Amniotic epithelial cell (primary cell): ENCODE measurements around the gene CCDC178.
A peak's percentile ranks its signal among the peaks of the same experiment; 100 is the strongest.
"Not testable (repeated sequence)": the region's sequence is repeated elsewhere in the genome, so short reads cannot be mapped to it uniquely, and the experiment has no call there.

Source experiments
- DNase-seq: peaks from one replicate; pipeline ENCODE4 v3.0.0-alpha.2; 2010; ENCODE audit warnings: low read depth

Gene CCDC178

DNA sequence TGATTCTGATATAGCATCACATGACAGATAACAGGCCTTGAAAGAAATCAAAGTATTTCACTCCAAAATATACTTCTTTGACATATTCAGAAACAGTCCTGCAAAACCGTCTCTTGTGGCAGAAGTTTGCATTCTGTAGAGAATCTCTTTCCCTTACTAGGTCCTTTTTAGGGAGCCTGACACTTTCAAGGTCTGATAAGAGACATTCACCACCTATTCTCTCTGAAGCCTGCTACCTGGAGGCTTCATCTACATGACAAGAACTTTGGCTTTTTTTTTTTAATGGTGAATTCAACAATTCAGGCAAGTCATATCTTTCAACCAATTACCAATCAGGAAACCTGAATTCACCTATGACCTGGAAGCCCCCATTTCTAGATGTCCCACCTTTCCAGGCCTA, 83.8 kb downstream of the CCDC178 start:
- no peak for DNase-seq

DNA sequence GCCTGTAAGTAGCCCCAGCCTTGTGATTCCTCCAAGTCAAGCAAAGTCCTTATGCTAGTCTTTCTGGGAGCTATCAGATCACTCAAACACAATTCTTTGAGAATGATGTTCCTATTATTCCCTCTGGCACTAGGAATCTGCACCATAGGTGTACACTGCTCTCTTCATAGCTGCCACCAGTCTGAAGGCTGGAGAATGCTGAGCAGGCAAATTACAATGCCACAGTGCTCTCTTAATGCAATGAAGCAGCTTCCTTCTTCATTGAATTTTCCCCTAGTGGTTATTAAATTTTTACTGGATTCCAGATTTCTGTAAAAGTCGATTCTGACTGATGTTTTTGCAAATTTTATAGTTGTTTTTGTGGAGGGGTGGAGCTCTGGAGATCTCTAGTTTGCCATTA, 84.8 kb downstream of the CCDC178 start:
- no peak for DNase-seq

DNA sequence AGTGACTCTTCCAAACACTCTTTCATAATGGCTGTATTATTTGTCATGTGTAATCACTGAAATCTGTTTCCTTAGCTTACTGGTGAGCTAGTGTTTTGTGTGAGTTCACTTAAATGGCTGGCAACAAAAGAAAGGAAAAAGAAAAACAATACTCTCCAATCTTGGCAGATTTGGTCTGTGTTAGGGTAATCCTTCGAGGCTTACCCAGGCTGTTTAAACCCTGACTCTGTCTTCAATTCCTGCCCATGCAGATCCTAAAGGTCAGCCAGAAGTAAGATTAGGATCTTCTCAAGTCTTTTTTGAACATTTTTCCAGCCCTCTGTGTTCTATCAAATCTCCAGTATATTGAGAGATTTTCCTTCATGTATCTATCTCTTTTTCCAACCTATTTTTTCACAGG, 85.3 kb downstream of the CCDC178 start:
- DNase-seq: no peak

DNA sequence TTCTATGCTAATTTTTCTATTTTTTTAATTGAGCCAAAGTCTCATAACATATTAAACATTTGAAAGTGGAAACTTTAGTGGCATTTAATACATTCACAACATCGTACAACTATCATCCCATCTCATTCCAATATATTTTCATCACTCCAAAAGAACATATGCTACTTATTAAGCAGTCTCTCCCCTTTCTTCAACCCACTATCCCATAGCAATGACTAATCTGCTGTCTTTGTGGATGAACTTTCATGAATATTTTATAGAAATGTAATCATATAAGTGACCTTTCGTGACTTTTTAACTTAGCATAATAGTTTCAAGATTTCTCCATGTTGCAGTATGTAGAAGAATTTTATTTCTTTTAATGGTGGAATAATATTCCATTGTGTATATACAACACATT, 90.3 kb downstream of the CCDC178 start:
- DNase-seq: no peak

DNA sequence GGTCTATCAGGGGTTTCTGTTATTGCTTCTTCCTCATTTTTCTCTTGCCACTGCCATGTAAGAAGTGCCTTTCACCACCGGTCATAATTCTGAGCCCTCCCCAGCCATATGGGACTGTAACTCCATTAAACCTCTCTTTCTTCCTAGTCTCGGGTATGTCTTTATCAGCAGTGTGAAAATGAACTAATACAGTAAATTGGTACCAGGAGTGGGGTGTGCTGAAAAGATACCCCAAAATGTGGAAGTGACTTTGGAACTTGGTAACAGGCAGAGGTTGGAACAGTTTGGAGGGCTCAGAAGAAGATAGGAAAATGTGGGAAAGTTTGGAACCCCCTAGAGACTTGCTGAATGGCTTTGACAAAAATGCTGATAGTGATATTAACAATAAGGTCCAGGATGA, 100.8 kb downstream of the CCDC178 start:
- not testable (repeated sequence) for DNase-seq

DNA sequence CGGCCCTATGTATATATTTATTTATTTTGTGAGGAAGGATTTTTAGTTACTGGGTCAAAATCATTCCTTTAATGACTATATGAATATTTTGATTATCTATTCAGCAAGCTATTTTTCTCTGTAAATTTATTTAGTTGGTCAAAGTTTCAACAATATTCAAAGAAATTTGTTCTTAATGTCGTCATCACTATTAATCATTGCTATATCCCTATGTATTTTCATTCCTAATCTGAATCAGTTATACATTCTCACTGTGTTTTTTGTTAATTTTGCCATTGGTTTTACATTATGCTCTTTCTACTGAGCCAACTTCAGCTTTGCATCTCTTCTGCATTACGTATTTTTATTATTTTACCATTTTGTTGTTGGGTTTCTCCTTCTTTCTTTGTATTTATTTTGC, 105.7 kb downstream of the CCDC178 start:
- no peak for DNase-seq

DNA sequence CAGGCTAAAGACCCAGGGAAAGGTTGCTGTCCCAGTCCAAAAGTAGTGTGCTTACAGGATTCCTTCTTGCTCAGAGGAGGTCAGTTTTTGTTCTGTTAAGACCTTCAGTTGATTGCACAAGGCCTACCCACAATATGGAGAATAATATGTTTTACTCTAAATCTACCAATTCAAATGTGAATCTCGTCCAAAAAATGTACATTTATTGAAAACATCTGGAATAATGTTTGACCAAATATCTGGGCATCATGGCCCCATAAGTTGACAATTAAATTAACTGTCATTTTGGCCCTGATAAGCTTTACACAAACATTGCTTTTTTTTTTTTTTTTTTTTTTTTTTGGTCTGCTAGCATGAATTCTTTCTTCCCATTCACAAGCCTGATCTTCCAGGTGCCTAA, 109.8 kb downstream of the CCDC178 start:
- no peak for DNase-seq

DNA sequence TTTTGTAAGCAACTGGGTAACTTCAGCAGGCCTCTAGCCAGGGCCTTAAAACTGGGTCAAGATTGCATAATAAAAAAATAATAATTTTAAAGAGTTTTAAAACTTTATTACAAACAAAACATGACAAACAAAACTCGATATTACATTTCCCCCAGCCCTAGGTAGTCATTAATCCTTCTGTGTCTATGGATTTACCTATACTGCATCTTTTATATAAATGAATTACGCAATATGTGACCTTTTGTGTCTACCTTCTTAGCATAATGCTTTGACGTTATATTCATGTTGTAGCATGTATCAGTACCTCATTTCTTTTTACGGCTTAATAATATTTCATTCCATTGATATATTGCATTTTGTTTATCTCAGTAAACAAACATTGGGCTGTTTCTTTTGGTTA, 113.5 kb downstream of the CCDC178 start:
- DNase-seq: no peak

DNA sequence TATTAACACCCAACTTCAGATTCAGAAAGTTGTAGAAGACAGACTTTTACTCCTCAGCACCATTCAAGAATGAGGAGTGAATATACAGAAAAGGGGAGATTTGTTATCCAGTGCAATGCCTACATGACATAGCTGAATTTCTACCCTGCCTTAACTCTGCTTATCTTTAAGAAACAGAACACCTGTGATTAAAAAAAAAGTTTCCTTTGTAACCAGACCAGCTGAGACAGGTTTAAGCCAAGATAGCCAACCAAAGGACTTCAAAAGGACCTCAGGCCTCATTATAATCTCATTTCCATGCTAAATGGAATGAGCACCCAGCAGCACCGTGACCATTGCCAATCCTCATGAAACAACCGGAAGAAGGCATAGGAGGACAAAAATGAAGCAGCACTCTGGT, 122.9 kb downstream of the CCDC178 start:
- DNase-seq: no peak

DNA sequence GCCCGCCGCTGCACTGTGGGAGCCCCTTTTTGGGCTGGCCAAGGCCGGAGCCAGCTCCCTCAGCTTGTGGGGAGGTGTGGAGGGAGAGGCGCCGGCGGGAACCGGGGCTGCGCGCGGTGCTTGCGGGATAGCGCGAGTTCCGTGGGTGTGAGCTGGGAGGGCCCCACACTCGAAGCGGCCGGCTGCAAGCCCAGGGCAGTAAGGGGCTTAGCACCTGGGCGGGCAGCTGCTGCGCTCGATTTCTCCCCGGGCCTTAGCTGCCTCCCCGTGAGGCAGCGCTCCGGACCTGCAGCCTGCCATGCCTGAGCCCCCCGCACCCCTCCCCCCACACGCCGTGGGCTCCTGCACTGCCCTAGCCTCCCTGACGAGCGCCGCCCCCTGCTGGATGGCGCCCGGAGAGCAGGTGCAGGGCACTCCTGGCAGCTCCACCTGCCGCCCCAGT, 124.4 kb downstream of the CCDC178 start:
- no peak for DNase-seq

DNA sequence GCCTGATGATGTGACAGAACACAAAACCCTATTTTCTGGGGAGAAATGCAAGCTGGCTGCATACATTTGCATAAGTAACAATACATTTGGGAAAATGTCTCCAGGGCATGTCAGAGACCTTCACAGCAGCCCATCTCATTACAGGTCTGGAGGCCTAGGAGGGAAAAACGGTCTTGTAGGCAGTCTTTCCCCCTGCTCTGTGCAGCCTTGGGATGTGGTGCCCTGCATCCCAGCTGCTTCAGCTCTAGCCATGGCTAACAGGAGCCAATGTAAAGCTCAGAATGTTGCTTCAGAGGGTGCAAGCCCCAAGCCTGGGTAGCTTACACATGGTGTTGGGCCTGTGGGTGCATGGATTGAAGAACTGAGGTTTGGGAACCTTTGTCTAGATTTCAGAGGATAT, 133.0 kb downstream of the CCDC178 start:
- DNase-seq: no peak

DNA sequence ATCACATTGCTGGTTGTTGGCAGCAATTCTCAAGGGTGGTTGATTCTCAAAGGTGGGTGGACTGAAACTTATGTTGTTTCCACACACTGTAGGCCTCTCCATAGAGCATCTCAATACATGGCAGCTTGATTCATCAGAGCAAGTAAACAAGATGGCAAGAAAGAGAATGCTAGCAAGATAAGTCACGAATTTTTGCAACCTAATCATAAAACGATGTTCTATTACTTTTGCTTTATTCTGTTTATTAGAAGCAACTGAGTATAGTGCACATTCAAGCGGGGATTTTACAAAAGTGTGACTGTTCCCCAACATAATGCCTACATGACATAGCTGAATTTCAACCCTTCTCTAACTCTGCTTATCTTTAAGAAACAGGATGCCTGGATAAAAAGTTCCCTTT, 136.2 kb downstream of the CCDC178 start:
- DNase-seq: no peak

DNA sequence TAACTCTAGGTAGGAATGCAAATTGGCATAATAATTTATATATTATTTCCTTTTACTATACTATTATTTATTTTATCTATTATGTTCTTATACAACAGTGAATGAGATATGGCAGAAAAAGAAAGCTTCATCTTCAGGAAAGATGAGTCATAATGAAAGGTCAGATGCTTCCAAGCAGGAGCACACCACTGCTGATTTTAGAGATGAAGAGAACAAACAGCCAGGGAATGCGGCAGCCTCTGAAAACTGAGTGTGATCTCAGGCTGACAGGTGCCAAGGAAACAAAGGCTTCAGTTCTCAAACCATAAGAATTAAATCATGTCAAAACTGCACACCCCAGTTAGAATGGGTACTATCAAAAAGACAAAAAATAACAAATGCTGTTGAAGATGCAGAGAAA, 149.0 kb downstream of the CCDC178 start:
- no peak for DNase-seq

DNA sequence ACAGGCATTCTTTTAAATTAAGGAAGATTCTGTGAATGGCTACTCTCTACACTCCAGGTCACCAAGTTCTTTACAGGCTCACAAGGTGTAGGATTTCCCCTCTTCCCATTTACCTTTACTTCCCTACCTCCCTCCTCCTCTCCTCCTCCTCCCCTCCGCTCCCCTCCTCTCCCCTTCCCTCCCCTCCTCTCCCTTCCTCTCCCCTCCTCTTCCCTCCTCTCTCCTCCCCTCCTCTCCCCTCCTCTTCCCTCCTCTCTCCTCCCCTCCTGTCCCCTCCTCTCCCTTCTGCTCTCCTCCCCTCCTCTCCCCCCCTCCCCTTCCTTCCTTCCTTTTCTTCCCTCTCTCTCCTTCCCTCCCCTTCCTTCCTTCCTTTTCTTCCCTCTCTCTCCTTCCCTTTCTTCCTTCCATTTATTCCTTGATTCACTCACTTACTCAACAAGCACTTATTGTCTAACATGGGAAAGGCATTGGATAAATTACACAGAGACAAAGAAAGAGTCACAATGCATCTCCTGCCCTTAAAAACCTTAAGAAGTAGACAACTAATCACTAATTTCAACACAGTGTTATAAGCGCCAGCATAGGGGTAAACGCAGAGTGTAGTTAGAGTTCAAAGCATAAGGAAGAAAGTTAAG, 152.3 kb downstream of the CCDC178 start:
- no peak for DNase-seq

DNA sequence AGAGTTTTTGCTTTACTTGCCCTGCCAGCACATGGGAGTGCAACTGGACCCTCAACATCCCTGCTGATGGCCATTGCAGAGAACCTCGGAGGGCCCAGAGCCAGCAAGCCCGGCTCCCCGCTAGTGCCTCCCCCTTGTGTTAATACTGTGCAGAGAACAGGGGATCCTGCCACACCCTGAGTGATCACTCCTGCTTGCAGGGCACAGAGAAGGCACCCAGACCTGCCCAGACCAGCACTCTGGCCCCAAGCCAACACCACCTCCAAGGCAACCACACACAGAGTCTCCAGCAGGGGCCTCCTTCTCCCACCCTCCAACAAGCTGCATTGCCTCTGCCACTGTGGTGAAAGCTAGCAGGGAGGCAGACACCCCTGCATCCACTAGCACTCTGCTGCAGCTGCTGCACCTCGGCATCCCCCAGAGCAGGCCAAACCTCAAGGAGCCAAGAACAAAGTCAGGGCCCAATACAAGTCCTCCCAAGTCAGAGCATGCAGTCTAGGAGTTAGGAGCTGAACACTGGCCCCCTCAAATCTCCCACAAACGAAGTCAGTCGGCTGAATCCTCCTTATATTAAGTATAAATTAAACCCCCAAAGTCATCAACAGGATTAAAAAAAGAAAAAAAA, 157.7 kb downstream of the CCDC178 start:
- no peak for DNase-seq

DNA sequence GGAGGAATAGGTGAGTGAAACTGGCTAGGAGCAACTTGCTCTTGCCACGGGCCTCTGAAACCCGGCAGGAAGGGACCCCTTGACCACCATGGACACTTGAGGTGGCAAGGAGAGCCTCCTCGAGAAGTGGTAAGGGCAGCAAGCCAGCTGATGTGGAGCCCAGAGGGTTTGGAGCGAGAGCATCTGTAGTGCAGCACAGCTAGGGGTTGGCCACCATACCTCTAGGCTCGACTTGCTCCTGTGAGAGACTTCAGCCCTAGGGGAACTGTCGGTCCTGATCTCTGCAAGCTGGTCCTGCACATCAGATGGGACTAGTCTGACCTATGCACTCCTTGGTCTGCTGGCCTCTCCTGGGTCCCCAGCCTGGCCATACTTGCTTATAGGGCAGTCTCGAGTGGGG, 158.4 kb downstream of the CCDC178 start:
- no peak for DNase-seq

DNA sequence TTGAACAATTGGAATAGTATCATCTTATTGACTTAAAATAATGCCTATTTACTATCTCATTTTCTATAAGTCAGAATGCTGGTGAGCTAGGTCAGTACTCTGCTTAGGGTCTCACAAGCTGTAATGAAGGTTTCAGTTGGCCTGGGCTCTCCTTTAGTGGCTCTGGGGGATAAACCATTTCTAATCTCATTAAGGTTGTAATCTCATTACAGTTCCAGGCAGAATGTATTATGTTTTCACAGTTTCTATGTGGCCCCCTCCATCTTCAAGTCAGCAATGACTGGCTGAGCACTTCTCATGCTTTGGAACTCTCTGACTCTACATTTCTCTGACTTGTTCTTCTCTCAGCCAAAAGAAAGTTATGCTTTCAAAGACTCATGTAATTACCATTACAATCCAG, 163.1 kb downstream of the CCDC178 start:
- DNase-seq: no peak

DNA sequence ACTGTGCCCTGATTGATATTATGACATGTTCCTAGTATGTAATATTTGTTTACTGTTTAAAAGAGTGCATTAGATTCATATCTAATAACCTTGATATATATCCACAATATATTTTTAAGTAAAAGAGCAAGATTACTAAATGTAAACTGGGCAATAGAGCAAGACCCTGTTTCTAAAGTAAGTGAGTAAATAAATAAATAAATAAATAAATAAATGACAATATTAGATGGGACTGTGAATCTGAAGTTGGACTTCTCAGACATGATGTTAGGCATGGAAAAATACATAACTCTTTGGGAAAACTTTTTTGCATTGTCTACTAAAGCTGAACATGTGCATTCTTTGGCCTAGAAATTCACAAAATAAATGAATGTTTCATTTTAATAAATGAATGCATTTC, 164.7 kb downstream of the CCDC178 start:
- no peak for DNase-seq

DNA sequence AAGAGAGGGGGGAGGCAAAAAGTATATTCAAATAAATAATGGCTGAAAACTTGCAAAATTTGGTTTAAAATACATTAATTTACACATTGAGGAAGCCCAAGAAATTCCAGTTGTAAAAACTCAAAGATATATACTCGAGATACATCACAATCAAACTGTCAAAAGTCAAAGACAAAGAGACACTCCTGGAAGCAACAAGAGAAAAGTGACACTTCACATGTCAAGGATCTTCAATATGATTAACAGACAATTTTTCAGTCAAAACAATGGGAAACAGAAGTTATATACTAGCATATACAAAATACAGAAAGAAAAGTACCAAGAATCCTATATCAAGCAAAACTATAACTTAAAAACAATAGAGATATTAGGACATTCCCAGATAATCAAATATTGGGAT, 170.2 kb downstream of the CCDC178 start:
- DNase-seq: no peak

DNA sequence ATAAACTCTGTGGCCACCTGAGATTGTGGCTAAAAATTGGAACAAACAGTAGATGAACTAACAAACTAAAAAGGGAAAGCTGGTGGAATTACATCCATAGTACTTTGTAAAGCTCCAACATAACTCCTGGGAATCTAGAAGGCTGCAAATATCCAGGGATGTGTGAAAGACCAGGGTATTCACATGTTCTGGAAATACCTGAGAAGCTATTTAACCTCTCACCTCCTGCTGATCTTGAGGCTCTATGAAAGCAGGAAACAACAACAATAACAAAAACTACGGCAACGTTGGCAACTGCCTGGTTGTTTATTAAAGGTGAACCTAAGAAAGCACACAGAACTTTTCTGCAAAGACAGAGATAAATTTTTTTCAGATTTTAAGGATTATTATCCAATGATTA, 171.3 kb downstream of the CCDC178 start:
- no peak for DNase-seq

DNA sequence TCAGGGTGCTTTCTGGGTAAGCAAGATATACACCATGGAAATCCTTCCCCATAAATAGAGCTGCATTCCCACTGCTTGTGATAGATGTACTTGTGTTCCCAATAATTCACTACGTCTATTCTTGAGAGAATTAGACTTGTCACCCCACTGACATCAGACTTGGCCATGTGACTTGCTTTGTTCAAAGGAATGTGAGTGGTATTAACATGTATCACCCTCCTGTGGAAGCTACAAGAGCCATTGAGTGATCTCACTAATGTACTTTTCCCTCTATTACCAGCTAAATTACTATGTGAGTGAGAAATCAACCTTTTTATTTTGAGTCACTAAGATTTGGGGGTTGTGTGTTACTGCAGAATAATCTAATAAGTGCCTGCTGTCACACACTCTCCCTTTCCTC, 176.0 kb downstream of the CCDC178 start:
- DNase-seq: no peak

DNA sequence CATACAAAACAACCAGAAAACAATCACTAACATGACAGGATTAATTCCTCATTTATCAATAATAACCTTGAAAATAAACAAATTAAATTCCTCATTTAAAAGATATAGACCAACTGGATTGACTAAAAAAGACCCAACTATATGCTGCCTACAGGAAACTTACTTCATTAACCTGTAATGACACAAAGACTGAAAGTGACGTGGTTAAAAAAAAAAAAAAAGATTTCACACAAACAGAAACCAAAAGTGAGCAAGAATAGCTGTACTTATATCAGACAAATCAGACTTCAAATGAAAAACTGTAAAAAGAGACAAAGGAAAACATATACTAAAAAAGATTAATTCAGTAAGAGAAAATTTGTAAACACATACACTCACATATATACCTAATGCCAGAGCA, 201.2 kb downstream of the CCDC178 start:
- DNase-seq: no peak

DNA sequence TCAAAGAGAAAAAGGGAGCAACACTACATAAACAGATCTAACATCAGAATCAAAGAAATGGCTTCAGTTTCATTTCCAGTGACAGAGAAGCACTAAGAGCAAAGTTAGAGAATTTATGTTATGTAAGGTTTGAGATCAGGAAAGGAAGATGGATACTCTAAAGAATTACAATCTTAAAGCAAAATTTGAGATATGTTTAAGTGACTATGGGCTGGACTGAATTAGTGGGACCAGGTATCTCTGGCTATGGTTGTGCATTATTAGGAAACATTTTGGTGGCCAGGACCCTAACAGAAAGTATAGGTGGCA, 208.2 kb downstream of the CCDC178 start:
- DNase-seq: no peak

DNA sequence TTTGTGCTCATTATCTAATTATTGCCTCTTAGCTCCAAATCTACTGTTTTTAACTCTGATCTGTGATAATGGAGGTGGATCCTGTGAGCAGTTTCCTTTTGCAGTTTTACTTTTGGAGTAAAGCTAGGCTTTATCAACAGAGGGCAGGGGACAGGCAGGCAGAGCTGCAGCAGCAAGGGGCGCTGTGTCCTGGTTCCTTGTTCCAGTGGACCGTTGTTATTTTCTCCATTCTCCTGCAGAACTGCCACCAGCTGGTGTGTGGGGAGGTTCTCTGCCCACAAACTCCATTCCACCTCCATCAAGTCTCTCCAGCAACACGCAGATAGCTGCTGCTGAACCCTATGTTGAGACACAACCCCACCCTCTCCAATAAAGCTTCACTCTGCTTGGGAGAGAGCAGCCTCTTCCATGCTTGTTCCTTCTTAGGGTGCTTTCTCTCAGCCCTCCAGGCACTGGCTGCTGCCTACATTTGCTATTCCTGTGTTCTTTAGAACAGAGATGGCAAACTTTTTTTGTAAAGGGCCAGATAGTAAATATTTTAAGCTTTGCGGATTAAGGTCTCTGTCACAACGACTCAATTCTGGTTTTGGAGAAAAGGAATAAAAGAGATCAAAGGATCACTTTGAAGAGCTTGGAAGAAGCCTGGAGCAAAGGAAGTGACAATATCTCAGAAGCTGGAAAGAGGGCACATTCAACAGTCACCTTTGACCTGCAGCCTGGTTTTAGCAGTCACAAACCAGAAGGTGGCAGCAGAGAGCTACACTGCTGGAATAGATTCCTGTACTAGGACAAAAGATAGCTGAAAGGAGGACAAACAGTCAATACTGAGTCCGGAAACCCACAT, 208.8 kb downstream of the CCDC178 start:
- peak; percentile 44 for DNase-seq
